H1 (cell line): ENCODE results near the gene PRPF31. TPM values are rescaled to one million over a fixed set of nuclear protein-coding genes. Genes with fewer than 3 reads are reported as not detected.

Experiments used
- CTCF ChIA-PET: fragments of 300-600 bp; sonication (Branson Sonifier 250); formaldehyde crosslinking; loops from one replicate; lab custom pipeline; 2021; ENCODE audit not compliant: partially characterized antibody; lab: Charles Lee
- POLR2A ChIA-PET: fragments of 300-600 bp; sonication (Branson Sonifier 250); formaldehyde crosslinking; loops from one replicate; lab custom pipeline; 2021; ENCODE audit warnings: inconsistent platforms; ENCODE audit not compliant: partially characterized antibody; lab: Charles Lee
- DNase-seq, 2 experiments: peaks; one replicate each; pipeline versions ENCODE4 v3.0.0 to v3.0.0-alpha.2; 2010 to 2022; ENCODE audit warnings: low spot score in 2 of 2, low read depth in 1 of 2, mixed read lengths in 1 of 2
- FAIRE-seq: peaks from 2 replicates; lab custom pipeline; 2011; peaks lifted over from hg19 to GRCh38; lab: Jason Lieb, UNC
- H2AFZ ChIP-seq: 2 replicates; pipeline ENCODE4 v1.8.1; 2012; ENCODE audit warnings: low read length, inconsistent platforms
- H2AK5ac ChIP-seq: 2 replicates; pipeline ENCODE4 v1.6.1; 2013; ENCODE audit warnings: low read depth, low read length
- H2BK120ac ChIP-seq: replicated peaks from 2 replicates; pipeline ENCODE3; 2013; ENCODE audit warnings: low read depth, low read length, inconsistent platforms
- H2BK12ac ChIP-seq: 2 replicates; pipeline ENCODE4 v1.6.1; 2013; ENCODE audit warnings: low read depth, low read length
- H2BK15ac ChIP-seq: 2 replicates; pipeline ENCODE4 v1.6.1; 2013; ENCODE audit warnings: low read length
- H2BK20ac ChIP-seq: 2 replicates; pipeline ENCODE4 v1.6.1; 2013; ENCODE audit warnings: low read length
- H2BK5ac ChIP-seq: 2 replicates; pipeline ENCODE4 v1.6.1; 2013; ENCODE audit warnings: low read depth, low read length
- H3K14ac ChIP-seq: 2 replicates; pipeline ENCODE4 v1.6.1; 2013; ENCODE audit warnings: inconsistent platforms; ENCODE audit not compliant: insufficient read length
- H3K18ac ChIP-seq: 2 replicates; pipeline ENCODE4 v1.6.1; 2013; ENCODE audit warnings: low read length; ENCODE audit errors: extremely low read depth
- H3K23ac ChIP-seq: 2 replicates; pipeline ENCODE4 v1.6.1; 2013; ENCODE audit warnings: inconsistent platforms; ENCODE audit not compliant: insufficient read length
- H3K23me2 ChIP-seq: 2 replicates; pipeline ENCODE4 v1.6.1; 2013; ENCODE audit warnings: low read depth, low read length
- H3K27ac ChIP-seq: 2 replicates; pipeline ENCODE4 v1.6.1; 2011; ENCODE audit warnings: low read depth, low read length, inconsistent platforms
- H3K27me3 ChIP-seq, 4 experiments: replicated peaks in 1 of 4; 1 replicate in 1 of 4; 2 replicates in 3 of 4; pipeline versions ENCODE4 v1.6.1 to v1.8.1; 2011 to 2013; ENCODE audit warnings: low read length in 3 of 4, mild to moderate bottlenecking in 3 of 4, inconsistent platforms in 2 of 4, mixed read lengths in 2 of 4, moderate library complexity in 1 of 4; ENCODE audit not compliant: control insufficient read depth in 3 of 4, insufficient read depth in 3 of 4; ENCODE audit errors: extremely low read depth in 1 of 4
- H3K36me3 ChIP-seq, 4 experiments: 2 replicates each; pipeline versions ENCODE4 v1.6.1 to v1.8.1; 2011 to 2013; ENCODE audit warnings: mild to moderate bottlenecking in 4 of 4, low read length in 3 of 4, moderate library complexity in 2 of 4, control low read depth in 1 of 4, inconsistent platforms in 1 of 4; ENCODE audit not compliant: insufficient read depth in 4 of 4, control insufficient read depth in 2 of 4
- H3K4ac ChIP-seq: replicated peaks from 2 replicates; pipeline ENCODE3; 2013; ENCODE audit warnings: low read length, low read depth, mixed read lengths, inconsistent platforms; ENCODE audit not compliant: insufficient read length
- H3K4me1 ChIP-seq, 4 experiments: replicated peaks in 1 of 4; 1 replicate in 1 of 4; 2 replicates in 3 of 4; pipeline versions ENCODE4 v1.6.1 to v1.8.1; 2011 to 2013; ENCODE audit warnings: low read length in 3 of 4, inconsistent platforms in 2 of 4, mixed read lengths in 1 of 4; ENCODE audit not compliant: insufficient read depth in 4 of 4, control insufficient read depth in 3 of 4
- H3K4me2 ChIP-seq, 2 experiments: 2 replicates each; pipeline versions ENCODE4 v1.6.1 to v1.8.1; 2011 to 2013; ENCODE audit warnings: low read depth in 2 of 2, low read length in 2 of 2, control low read depth in 1 of 2, inconsistent platforms in 1 of 2, mild to moderate bottlenecking in 1 of 2; ENCODE audit not compliant: insufficient read depth in 1 of 2
- H3K4me3 ChIP-seq, 4 experiments: fragments of 200-600, 300-600 bp in 1 of 4; sonication (generic), shearing (Covaris generic), sonication (Bioruptor Twin) in 1 of 4; 2 replicates each; pipeline versions ENCODE4 v1.5.1 to v1.8.1; 2011 to 2016; ENCODE audit warnings: low read length in 4 of 4, low read depth in 3 of 4, control low read depth in 2 of 4, inconsistent platforms in 2 of 4, mild to moderate bottlenecking in 2 of 4, mixed read lengths in 1 of 4, moderate library complexity in 1 of 4; ENCODE audit not compliant: insufficient read depth in 2 of 4; ENCODE audit errors: extremely low read depth in 1 of 4
- H3K56ac ChIP-seq: replicated peaks from 2 replicates; pipeline ENCODE3; 2013; ENCODE audit warnings: low read depth, mild to moderate bottlenecking, mixed read lengths, low read length, inconsistent platforms; ENCODE audit not compliant: insufficient read length
- H3K79me1 ChIP-seq: 2 replicates; pipeline ENCODE4 v1.6.1; 2013; ENCODE audit warnings: low read depth, low read length, control low read depth
- H3K79me2 ChIP-seq, 2 experiments: 2 replicates each; pipeline versions ENCODE4 v1.6.1 to v1.8.1; 2012 to 2013; ENCODE audit warnings: low read length in 2 of 2, mild to moderate bottlenecking in 2 of 2, inconsistent platforms in 1 of 2; ENCODE audit not compliant: insufficient read depth in 2 of 2, control insufficient read depth in 1 of 2
- H3K9ac ChIP-seq, 4 experiments: replicated peaks in 1 of 4; 1 replicate in 1 of 4; 2 replicates in 3 of 4; pipeline versions ENCODE4 v1.6.1 to v1.8.1; 2011 to 2013; ENCODE audit warnings: low read depth in 3 of 4, low read length in 3 of 4, control low read depth in 2 of 4, mild to moderate bottlenecking in 2 of 4, moderate library complexity in 2 of 4, inconsistent platforms in 1 of 4; ENCODE audit errors: extremely low read depth in 1 of 4
- H3K9me3 ChIP-seq, 2 experiments: 2 replicates each; pipeline versions ENCODE4 v1.6.1 to v1.8.1; 2012 to 2013; ENCODE audit warnings: mild to moderate bottlenecking in 2 of 2, moderate library complexity in 2 of 2, control low read depth in 1 of 2, inconsistent platforms in 1 of 2, low read depth in 1 of 2, low read length in 1 of 2, mixed read lengths in 1 of 2; ENCODE audit not compliant: insufficient read depth in 2 of 2
- H4K20me1 ChIP-seq, 2 experiments: replicated peaks in 1 of 2; 2 replicates each; pipeline versions ENCODE3 to v1.8.1; 2011 to 2013; ENCODE audit warnings: inconsistent platforms in 2 of 2, low read length in 2 of 2, mild to moderate bottlenecking in 1 of 2; ENCODE audit not compliant: insufficient read depth in 2 of 2, control insufficient read depth in 1 of 2
- H4K5ac ChIP-seq: 2 replicates; pipeline ENCODE4 v1.6.1; 2013; ENCODE audit warnings: low read length, low read depth, mixed read lengths, inconsistent platforms; ENCODE audit not compliant: insufficient read length
- H4K8ac ChIP-seq: 2 replicates; pipeline ENCODE4 v1.8.0; 2013; ENCODE audit warnings: mild to moderate bottlenecking, moderate library complexity, low read length, inconsistent platforms; ENCODE audit not compliant: insufficient read depth; ENCODE audit errors: extremely low read depth
- H4K91ac ChIP-seq: replicated peaks from 2 replicates; pipeline ENCODE3; 2013; ENCODE audit warnings: low read length, mixed read lengths, inconsistent platforms; ENCODE audit not compliant: insufficient read length
- CTBP2 ChIP-seq: IDR thresholded peaks from 2 replicates; pipeline ENCODE4 v1.7.0; 2011; ENCODE audit warnings: borderline replicate concordance, mild to moderate bottlenecking, moderate library complexity, mixed read lengths, low read length; ENCODE audit not compliant: insufficient read depth, insufficient read length
- EP300 ChIP-seq, 2 experiments: IDR thresholded peaks; 1 replicate in 1 of 2; 2 replicates in 1 of 2; pipeline ENCODE4 v1.6.1; 2011 to 2012; ENCODE audit warnings: low read depth in 2 of 2, low read length in 2 of 2, mild to moderate bottlenecking in 2 of 2, borderline replicate concordance in 1 of 2, inconsistent platforms in 1 of 2, moderate library complexity in 1 of 2
- GABPA ChIP-seq: IDR thresholded peaks from 2 replicates; pipeline ENCODE4 v1.6.1; 2011; ENCODE audit warnings: mild to moderate bottlenecking, low read length, moderate library complexity, borderline replicate concordance; ENCODE audit not compliant: insufficient read depth
- JUN ChIP-seq: IDR thresholded peaks from 2 replicates; pipeline ENCODE4 v1.6.1; 2011; ENCODE audit warnings: low read depth, mild to moderate bottlenecking, improper control_type of control experiment, low read length
- NANOG ChIP-seq: IDR thresholded peaks from 2 replicates; pipeline ENCODE4 v1.6.1; 2011; ENCODE audit warnings: low read length, low read depth, mild to moderate bottlenecking, inconsistent platforms; ENCODE audit not compliant: insufficient read depth, poor library complexity, severe bottlenecking
- RAD21 ChIP-seq, 2 experiments: IDR thresholded peaks in 1 of 2; conservative IDR thresholded peaks in 1 of 2; 2 replicates each; pipeline ENCODE4 v1.6.1; 2011; ENCODE audit warnings: low read depth in 2 of 2, low read length in 2 of 2, improper control_type of control experiment in 1 of 2, inconsistent platforms in 1 of 2, mild to moderate bottlenecking in 1 of 2, moderate library complexity in 1 of 2
- RNF2 ChIP-seq: fragments of 200-900, 300-1000 bp; sonication (generic); IDR thresholded peaks from 2 replicates; pipeline ENCODE4 v1.7.1; 2016; ENCODE audit warnings: borderline replicate concordance, low read depth, mild to moderate bottlenecking, antibody characterized with exemption, low read length; ENCODE audit not compliant: poor library complexity, severe bottlenecking; ENCODE audit errors: missing control alignments
- SAP30 ChIP-seq: fragments of 300-600 bp; sonication (generic); IDR thresholded peaks from 2 replicates; pipeline ENCODE4 v1.7.1; 2012; ENCODE audit warnings: low read length, moderate library complexity, mild to moderate bottlenecking, inconsistent platforms; ENCODE audit not compliant: insufficient read depth, insufficient replicate concordance
- TBP ChIP-seq: IDR thresholded peaks from 2 replicates; pipeline ENCODE4 v1.6.1; 2011; ENCODE audit warnings: low read depth, low read length, improper control_type of control experiment
- TCF12 ChIP-seq: IDR thresholded peaks from 2 replicates; pipeline ENCODE4 v1.6.1; 2011; ENCODE audit warnings: low read depth, mild to moderate bottlenecking, low read length
- WGBS, 2 experiments: shearing (Covaris generic) in 1 of 2; methylation state at CpG; one replicate each; pipeline versions ENCODE4 v1.1.6 to v1.1.7; 2013 to 2015; ENCODE audit warnings: low lambda C conversion rate in 2 of 2, mixed read lengths in 2 of 2, inconsistent platforms in 1 of 2, low coverage in 1 of 2, missing lambda C conversion rate in 1 of 2; ENCODE audit not compliant: insufficient replicate concordance in 2 of 2, insufficient coverage in 1 of 2, insufficient read length in 1 of 2; ENCODE audit errors: extremely low coverage in 1 of 2, missing lambda C conversion rate in 1 of 2; 5-methylcytosine and 5-hydroxymethylcytosine counted together
- polyA plus RNA-seq, 7 experiments: library from polyadenylated mRNA; depleted of rRNA in 3 of 7; stranded (reverse) in 5 of 7; unstranded in 2 of 7; fragments of >200 nt in 5 of 7; fragments of 200-250 nt in 2 of 7; gene quantifications; 1 replicate in 5 of 7; 2 replicates in 1 of 7; 4 replicates in 1 of 7; pipeline versions ENCODE4 v1.2.1 to v1.2.3, GENCODE V29; 2011 to 2013; ENCODE audit warnings: missing spikeins in 2 of 7, mixed read lengths in 2 of 7
- total RNA-seq: library from RNA; stranded (reverse); fragmentation: NEBNext Ultra II Directional; extraction: Animal tissue kit (Norgen Biotek cat#: 25700); gene quantifications from 2 replicates; pipeline ENCODE4 v1.2.1, GENCODE V29; 2021
- TF ChIP-seq, protein P1 (sequence below): IDR thresholded peaks from 2 replicates; pipeline ENCODE4 v1.6.1; 2011; ENCODE audit warnings: low read depth, mild to moderate bottlenecking, low read length; ENCODE audit not compliant: insufficient read depth

The PRPF31 gene
- total and polyA plus RNA-seq, 2 of the 8 experiments (the other 6 are each of a cell fraction or from before 2014, with no cell fraction given), result 51.1 to 97.4 TPM

GRCh38 chr19:54125713-54126112 lies 10.2 kb downstream of the PRPF31 start:
- Histone ChIP-seq H2BK15ac (no peak overlapping the region), H3K56ac (no peak overlapping the region), H3K79me1 (no peaks in the 10 kb centered on the region; the same call in 1 of the 2 replicates), H3K4me1 (no peaks in the 10 kb centered on the region), H4K20me1 (peaks cover 0 to 11% of the 10 kb centered on the region in 2 experiments), H4K5ac (no peak overlapping the region), H3K4me3 (no peak overlapping the region), H3K79me2 (no peaks in the 10 kb centered on the region), H3K9me3 (no peaks in the 10 kb centered on the region), H2AFZ (no peak overlapping the region), H3K4ac (no peak overlapping the region), H2BK5ac (no peak overlapping the region), H2BK120ac (no peak overlapping the region), H3K23me2 (no peaks in the 10 kb centered on the region), H3K27ac (no peak overlapping the region), H2AK5ac (no peak overlapping the region), H2BK12ac (no peak overlapping the region), H4K91ac (no peak overlapping the region), H3K18ac (no peak overlapping the region), H3K23ac (no peak overlapping the region), H3K4me2 (no peak overlapping the region), H3K27me3 (no peaks in the 10 kb centered on the region), H2BK20ac (no peak overlapping the region), H3K9ac (no peak overlapping the region), H3K36me3 (peaks cover 26 to 74% (median 47%) of the 10 kb centered on the region in 4 experiments), H4K8ac (no peak overlapping the region), H3K14ac (no peak overlapping the region)
- DNase-seq (no peak), FAIRE-seq (no peak)
- WGBS, 2 experiments, result 82% methylated on average over 9 of the region's 9 CpGs; no CpG with 5 or more reads in 1 of the 2 experiments
- POLR2A ChIA-PET, result interaction anchor here (1.0 to 5.0 kb wide), 4 partner anchors 7 to 18 kb away, joined by 3 to 40 read pairs (median 8); partner anchors contain the start of genes PRPF31 and TFPT
- CTCF ChIA-PET, result no interaction called here
- TF ChIP-seq JUN (no peak), NANOG (no peak), TCF12 (no peak), CTBP2 (no peak), EP300 (IDR thresholded peaks at IDR 0.05; ENCODE audit: borderline replicate concordance in 1 of 2, low read depth in 2 of 2, low read length in 2 of 2) (no peak), TBP (no peak), RAD21 (IDR thresholded peaks at IDR 0.05 in 1 of 2, conservative IDR thresholded peaks at IDR 0.05 in 1 of 2; ENCODE audit: low read depth in 2 of 2, low read length in 2 of 2) (no peak), SAP30 (no peak), RNF2 (no peak), GABPA (no peak)
- TF ChIP-seq, protein P1, sequence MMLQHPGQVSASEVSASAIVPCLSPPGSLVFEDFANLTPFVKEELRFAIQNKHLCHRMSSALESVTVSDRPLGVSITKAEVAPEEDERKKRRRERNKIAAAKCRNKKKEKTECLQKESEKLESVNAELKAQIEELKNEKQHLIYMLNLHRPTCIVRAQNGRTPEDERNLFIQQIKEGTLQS, result no peak
